DND-41 (cell line): ENCODE measurements around the gene MYO16.

Experiments
- EZH2 ChIP-seq: IDR thresholded peaks from 3 replicates; pipeline ENCODE4 v1.6.1; 2012; ENCODE audit warnings: borderline replicate concordance, low read depth, mild to moderate bottlenecking, moderate library complexity, low read length, inconsistent platforms; ENCODE audit not compliant: severe bottlenecking
- TF ChIP-seq, protein P1 (sequence below): IDR thresholded peaks from 2 replicates; pipeline ENCODE4 v1.5.1; 2012; ENCODE audit warnings: borderline replicate concordance, low read length, moderate library complexity, mild to moderate bottlenecking; ENCODE audit not compliant: poor library complexity, severe bottlenecking; ENCODE audit errors: extremely low read depth

DNA sequence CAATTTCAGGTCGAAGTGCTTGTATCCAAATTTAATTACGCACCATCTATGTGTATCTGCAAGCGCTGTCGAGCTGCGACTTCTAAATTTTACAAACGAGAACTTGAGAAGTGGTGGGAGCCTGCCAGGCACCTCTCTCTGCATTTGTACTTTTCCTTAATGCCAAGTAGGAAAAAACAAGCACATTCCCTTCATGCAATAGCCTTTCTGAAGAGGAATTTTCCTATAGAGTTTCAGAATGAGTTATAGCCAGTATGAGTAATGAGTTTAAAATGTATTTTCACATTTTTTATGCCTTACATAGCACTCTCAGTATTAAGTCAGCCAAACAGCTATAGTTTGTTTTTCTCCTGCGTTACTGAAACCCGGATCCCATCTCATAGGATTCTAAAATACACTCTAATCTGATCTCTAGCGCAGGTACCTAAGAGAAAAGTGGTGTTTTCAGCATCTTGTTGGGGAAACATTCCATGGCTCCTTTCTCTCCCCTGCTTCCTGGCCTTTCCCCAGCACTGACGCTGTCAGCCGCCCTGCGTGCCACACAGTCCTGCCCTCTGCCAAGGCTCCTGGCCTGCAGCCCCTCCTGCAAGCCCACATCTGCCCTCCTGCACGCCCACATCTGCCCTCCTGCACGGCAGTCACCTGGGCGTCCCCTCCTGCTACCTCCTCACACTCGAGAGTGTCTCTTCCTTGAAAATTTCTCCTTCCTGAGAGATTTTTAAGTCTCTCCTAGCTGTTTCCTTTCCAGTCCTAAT is 526.9 kb downstream of the MYO16 start:
- TF ChIP-seq, protein P1, sequence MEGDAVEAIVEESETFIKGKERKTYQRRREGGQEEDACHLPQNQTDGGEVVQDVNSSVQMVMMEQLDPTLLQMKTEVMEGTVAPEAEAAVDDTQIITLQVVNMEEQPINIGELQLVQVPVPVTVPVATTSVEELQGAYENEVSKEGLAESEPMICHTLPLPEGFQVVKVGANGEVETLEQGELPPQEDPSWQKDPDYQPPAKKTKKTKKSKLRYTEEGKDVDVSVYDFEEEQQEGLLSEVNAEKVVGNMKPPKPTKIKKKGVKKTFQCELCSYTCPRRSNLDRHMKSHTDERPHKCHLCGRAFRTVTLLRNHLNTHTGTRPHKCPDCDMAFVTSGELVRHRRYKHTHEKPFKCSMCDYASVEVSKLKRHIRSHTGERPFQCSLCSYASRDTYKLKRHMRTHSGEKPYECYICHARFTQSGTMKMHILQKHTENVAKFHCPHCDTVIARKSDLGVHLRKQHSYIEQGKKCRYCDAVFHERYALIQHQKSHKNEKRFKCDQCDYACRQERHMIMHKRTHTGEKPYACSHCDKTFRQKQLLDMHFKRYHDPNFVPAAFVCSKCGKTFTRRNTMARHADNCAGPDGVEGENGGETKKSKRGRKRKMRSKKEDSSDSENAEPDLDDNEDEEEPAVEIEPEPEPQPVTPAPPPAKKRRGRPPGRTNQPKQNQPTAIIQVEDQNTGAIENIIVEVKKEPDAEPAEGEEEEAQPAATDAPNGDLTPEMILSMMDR: no peak
- no peak for TF ChIP-seq EZH2
